ENCODE data around the gene CFAP46. TPM values are rescaled to one million over a fixed set of nuclear protein-coding genes. Genes with fewer than 3 reads are reported as not detected.

Gene CFAP46
- total and polyA plus RNA-seq, 2 of the 4 experiments (the other 2 are of a cell fraction): 1.3 to 1.8 TPM

DNA sequence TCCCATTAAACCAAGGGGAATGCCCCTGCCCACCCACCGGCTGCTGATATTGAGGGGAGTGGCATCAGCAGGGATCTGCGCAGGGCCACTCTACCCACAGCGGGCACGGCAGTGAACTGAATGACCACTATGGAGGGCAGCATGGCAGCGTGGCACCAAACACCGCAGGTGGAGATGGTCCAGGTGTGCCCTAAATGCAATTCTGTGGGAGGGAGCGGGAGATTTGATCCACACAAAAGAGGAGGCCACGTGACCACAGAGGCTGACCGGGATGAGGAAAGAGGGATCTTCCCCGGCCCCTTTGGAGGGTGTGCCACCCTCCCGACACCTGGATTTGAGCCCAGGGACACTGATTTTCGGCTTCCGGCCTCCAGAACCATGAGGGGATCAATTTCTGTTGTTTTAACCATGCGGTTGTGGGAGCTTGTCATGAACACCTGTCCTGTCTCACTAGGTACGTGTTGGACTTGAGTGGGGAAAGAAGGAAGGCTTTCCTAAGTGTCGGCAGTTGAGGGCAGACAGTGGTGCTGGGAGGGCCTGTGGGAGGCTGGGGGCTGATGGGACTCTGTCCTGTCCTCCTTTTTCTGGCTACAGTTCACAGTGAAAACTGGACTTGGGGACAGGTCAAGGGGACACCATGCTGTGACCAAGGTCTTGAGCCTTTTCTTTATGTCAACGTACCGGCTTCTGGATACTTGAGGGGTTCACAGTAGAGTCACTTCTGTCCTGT is 66.1 kb downstream of the CFAP46 start:
- Histone ChIP-seq H3K36me3 (ENCODE audit: control insufficient read depth, insufficient read depth, low read length) (no peaks in the 10 kb centered on the region), H4K91ac (ENCODE audit: insufficient read depth, low read depth, low read length) (no peak overlapping the region), H3K23ac (ENCODE audit: low read depth, low read length) (no peak overlapping the region), H3K18ac (ENCODE audit: low read depth, low read length) (no peak overlapping the region), H2AFZ (replicated peaks; ENCODE audit: low read length, poor library complexity) (no peak overlapping the region), H4K20me1 (ENCODE audit: insufficient read depth, low read length) (no peaks in the 10 kb centered on the region), H2BK20ac (ENCODE audit: low read depth, low read length) (no peak overlapping the region), H3K4me1 (ENCODE audit: control insufficient read depth, insufficient read depth, low read length) (no peaks in the 10 kb centered on the region), H3K14ac (replicated peaks; ENCODE audit: low read depth, low read length) (no peak overlapping the region), H3K9me1 (ENCODE audit: insufficient read depth, low read length) (no peaks in the 10 kb centered on the region), H3K9ac (ENCODE audit: low read depth, low read length) (no peak overlapping the region), H2AK9ac (replicated peaks; ENCODE audit: low read depth, low read length, poor library complexity) (no peak overlapping the region), H3K4me2 (ENCODE audit: low read depth, low read length) (no peak overlapping the region), H4K8ac (ENCODE audit: low read depth in 2 of 2, low read length in 2 of 2) (no peak overlapping the region), H3K27ac (ENCODE audit: insufficient read depth, low read length) (no peak overlapping the region), H2BK5ac (ENCODE audit: low read depth, low read length, poor library complexity, severe bottlenecking) (no peak overlapping the region), H3K4ac (ENCODE audit: low read depth, low read length) (no peak overlapping the region), H3K27me3 (ENCODE audit: control insufficient read depth, insufficient read depth, low read length) (peaks cover 28% of the 10 kb centered on the region), H2AK5ac (ENCODE audit: low read depth, low read length) (no peak overlapping the region), H2BK15ac (ENCODE audit: low read depth, low read length) (no peak overlapping the region), H2BK120ac (ENCODE audit: low read depth, low read length) (no peak overlapping the region), H3K79me1 (ENCODE audit: low read depth in 1 of 2, low read length in 2 of 2) (no peaks in the 10 kb centered on the region), H4K5ac (ENCODE audit: low read depth, low read length) (no peak overlapping the region), H3K9me3 (ENCODE audit: control insufficient read depth, insufficient read depth, low read length) (no peaks in the 10 kb centered on the region), H3K4me3 (ENCODE audit: insufficient read depth, low read depth, low read length) (no peak overlapping the region), H3K56ac (ENCODE audit: extremely low read depth, insufficient read depth, low read length) (no peak overlapping the region)
- 73% methylated on average over 10 of the region's 18 CpGs; no CpG with 5 or more reads in 1 of the 2 experiments for WGBS, 2 experiments (ENCODE audit: extremely low coverage in 2 of 2, insufficient read length in 1 of 2)
- no TSS peak for BruUV-seq (replicated peaks)
- ChIA-PET CTCF (no interaction called here), POLR2A (ENCODE audit: unreplicated experiment) (no interaction called here)
- TF ChIP-seq RCOR1 (IDR thresholded peaks at IDR 0.05; ENCODE audit: insufficient replicate concordance, low read length): no peak
- no peak for TF ChIP-seq SMC3 (IDR thresholded peaks at IDR 0.05; ENCODE audit: low read depth, low read length)
- no peak for TF ChIP-seq MAZ (IDR thresholded peaks at IDR 0.05; ENCODE audit: borderline replicate concordance, low read depth, low read length)
- TF ChIP-seq, protein P1, sequence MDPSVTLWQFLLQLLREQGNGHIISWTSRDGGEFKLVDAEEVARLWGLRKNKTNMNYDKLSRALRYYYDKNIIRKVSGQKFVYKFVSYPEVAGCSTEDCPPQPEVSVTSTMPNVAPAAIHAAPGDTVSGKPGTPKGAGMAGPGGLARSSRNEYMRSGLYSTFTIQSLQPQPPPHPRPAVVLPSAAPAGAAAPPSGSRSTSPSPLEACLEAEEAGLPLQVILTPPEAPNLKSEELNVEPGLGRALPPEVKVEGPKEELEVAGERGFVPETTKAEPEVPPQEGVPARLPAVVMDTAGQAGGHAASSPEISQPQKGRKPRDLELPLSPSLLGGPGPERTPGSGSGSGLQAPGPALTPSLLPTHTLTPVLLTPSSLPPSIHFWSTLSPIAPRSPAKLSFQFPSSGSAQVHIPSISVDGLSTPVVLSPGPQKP (IDR thresholded peaks at IDR 0.05; ENCODE audit: borderline replicate concordance, low read depth, low read length): no peak
- TF ChIP-seq CHD1 (IDR thresholded peaks at IDR 0.05; ENCODE audit: low read depth, low read length): no peak
- no peak for TF ChIP-seq RFX5 (IDR thresholded peaks at IDR 0.05; ENCODE audit: low read depth, low read length)
- no peak for TF ChIP-seq FOS (IDR thresholded peaks at IDR 0.05; ENCODE audit: low read depth, low read length)
- TF ChIP-seq, protein P2, sequence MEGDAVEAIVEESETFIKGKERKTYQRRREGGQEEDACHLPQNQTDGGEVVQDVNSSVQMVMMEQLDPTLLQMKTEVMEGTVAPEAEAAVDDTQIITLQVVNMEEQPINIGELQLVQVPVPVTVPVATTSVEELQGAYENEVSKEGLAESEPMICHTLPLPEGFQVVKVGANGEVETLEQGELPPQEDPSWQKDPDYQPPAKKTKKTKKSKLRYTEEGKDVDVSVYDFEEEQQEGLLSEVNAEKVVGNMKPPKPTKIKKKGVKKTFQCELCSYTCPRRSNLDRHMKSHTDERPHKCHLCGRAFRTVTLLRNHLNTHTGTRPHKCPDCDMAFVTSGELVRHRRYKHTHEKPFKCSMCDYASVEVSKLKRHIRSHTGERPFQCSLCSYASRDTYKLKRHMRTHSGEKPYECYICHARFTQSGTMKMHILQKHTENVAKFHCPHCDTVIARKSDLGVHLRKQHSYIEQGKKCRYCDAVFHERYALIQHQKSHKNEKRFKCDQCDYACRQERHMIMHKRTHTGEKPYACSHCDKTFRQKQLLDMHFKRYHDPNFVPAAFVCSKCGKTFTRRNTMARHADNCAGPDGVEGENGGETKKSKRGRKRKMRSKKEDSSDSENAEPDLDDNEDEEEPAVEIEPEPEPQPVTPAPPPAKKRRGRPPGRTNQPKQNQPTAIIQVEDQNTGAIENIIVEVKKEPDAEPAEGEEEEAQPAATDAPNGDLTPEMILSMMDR (conservative IDR thresholded peaks at IDR 0.05; ENCODE audit: low read depth, low read length): no peak
- no peak for TF ChIP-seq MAFK (IDR thresholded peaks at IDR 0.05; ENCODE audit: low read depth, low read length)
- no peak for TF ChIP-seq BHLHE40 (IDR thresholded peaks at IDR 0.05; ENCODE audit: low read depth, low read length)
- TF ChIP-seq, protein P3, sequence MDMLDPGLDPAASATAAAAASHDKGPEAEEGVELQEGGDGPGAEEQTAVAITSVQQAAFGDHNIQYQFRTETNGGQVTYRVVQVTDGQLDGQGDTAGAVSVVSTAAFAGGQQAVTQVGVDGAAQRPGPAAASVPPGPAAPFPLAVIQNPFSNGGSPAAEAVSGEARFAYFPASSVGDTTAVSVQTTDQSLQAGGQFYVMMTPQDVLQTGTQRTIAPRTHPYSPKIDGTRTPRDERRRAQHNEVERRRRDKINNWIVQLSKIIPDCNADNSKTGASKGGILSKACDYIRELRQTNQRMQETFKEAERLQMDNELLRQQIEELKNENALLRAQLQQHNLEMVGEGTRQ (IDR thresholded peaks at IDR 0.05; ENCODE audit: low read depth, low read length): no peak
- no peak for TF ChIP-seq RAD21 (IDR thresholded peaks at IDR 0.05; ENCODE audit: low read length)
- TF ChIP-seq POLR2A (IDR thresholded peaks at IDR 0.05; ENCODE audit: low read depth, low read length): no peak
- no peak for TF ChIP-seq CEBPB (IDR thresholded peaks at IDR 0.05; ENCODE audit: low read depth, low read length)
- no peak for TF ChIP-seq MXI1 (IDR thresholded peaks at IDR 0.05; ENCODE audit: borderline replicate concordance, low read depth, low read length)
- no peak for TF ChIP-seq NFE2L2 (IDR thresholded peaks at IDR 0.05; ENCODE audit: low read depth, low read length)
- DNase-seq (no peak), ATAC-seq (ENCODE audit: low read depth) (no peak)
- in situ Hi-C loops (cut with MboI; ENCODE audit: low sequenced_read_pairs): no loop called here
- dilution Hi-C loops (cut with HindIII; ENCODE audit: low sequenced_read_pairs, unreplicated experiment): no loop called here
- intact Hi-C loops (cut with micrococcal nuclease): no loop called here
